H1 (cell line): ENCODE data around the gene IAPP. TPM values are rescaled to one million over a fixed set of nuclear protein-coding genes. Genes with fewer than 3 reads are reported as not detected.

Experiments
- CTCF ChIA-PET: fragments of 300-600 bp; sonication (Branson Sonifier 250); formaldehyde crosslinking; loops from one replicate; lab custom pipeline; 2021; ENCODE audit not compliant: partially characterized antibody; lab: Charles Lee
- POLR2A ChIA-PET: fragments of 300-600 bp; sonication (Branson Sonifier 250); formaldehyde crosslinking; loops from one replicate; lab custom pipeline; 2021; ENCODE audit warnings: inconsistent platforms; ENCODE audit not compliant: partially characterized antibody; lab: Charles Lee
- DNase-seq, 2 experiments: peaks; one replicate each; pipeline versions ENCODE4 v3.0.0 to v3.0.0-alpha.2; 2010 to 2022; ENCODE audit warnings: low spot score in 2 of 2, low read depth in 1 of 2, mixed read lengths in 1 of 2
- FAIRE-seq: peaks from 2 replicates; lab custom pipeline; 2011; peaks lifted over from hg19 to GRCh38; lab: Jason Lieb, UNC
- H2AFZ ChIP-seq: 2 replicates; pipeline ENCODE4 v1.8.1; 2012; ENCODE audit warnings: low read length, inconsistent platforms
- H2AK5ac ChIP-seq: 2 replicates; pipeline ENCODE4 v1.6.1; 2013; ENCODE audit warnings: low read depth, low read length
- H2BK120ac ChIP-seq: replicated peaks from 2 replicates; pipeline ENCODE3; 2013; ENCODE audit warnings: low read depth, low read length, inconsistent platforms
- H2BK12ac ChIP-seq: 2 replicates; pipeline ENCODE4 v1.6.1; 2013; ENCODE audit warnings: low read depth, low read length
- H2BK15ac ChIP-seq: 2 replicates; pipeline ENCODE4 v1.6.1; 2013; ENCODE audit warnings: low read length
- H2BK20ac ChIP-seq: 2 replicates; pipeline ENCODE4 v1.6.1; 2013; ENCODE audit warnings: low read length
- H2BK5ac ChIP-seq: 2 replicates; pipeline ENCODE4 v1.6.1; 2013; ENCODE audit warnings: low read depth, low read length
- H3K14ac ChIP-seq: 2 replicates; pipeline ENCODE4 v1.6.1; 2013; ENCODE audit warnings: inconsistent platforms; ENCODE audit not compliant: insufficient read length
- H3K18ac ChIP-seq: 2 replicates; pipeline ENCODE4 v1.6.1; 2013; ENCODE audit warnings: low read length; ENCODE audit errors: extremely low read depth
- H3K23ac ChIP-seq: 2 replicates; pipeline ENCODE4 v1.6.1; 2013; ENCODE audit warnings: inconsistent platforms; ENCODE audit not compliant: insufficient read length
- H3K23me2 ChIP-seq: 2 replicates; pipeline ENCODE4 v1.6.1; 2013; ENCODE audit warnings: low read depth, low read length
- H3K27ac ChIP-seq: 2 replicates; pipeline ENCODE4 v1.6.1; 2011; ENCODE audit warnings: low read depth, low read length, inconsistent platforms
- H3K27me3 ChIP-seq, 4 experiments: replicated peaks in 1 of 4; 1 replicate in 1 of 4; 2 replicates in 3 of 4; pipeline versions ENCODE4 v1.6.1 to v1.8.1; 2011 to 2013; ENCODE audit warnings: low read length in 3 of 4, mild to moderate bottlenecking in 3 of 4, inconsistent platforms in 2 of 4, mixed read lengths in 2 of 4, moderate library complexity in 1 of 4; ENCODE audit not compliant: control insufficient read depth in 3 of 4, insufficient read depth in 3 of 4; ENCODE audit errors: extremely low read depth in 1 of 4
- H3K36me3 ChIP-seq, 4 experiments: 2 replicates each; pipeline versions ENCODE4 v1.6.1 to v1.8.1; 2011 to 2013; ENCODE audit warnings: mild to moderate bottlenecking in 4 of 4, low read length in 3 of 4, moderate library complexity in 2 of 4, control low read depth in 1 of 4, inconsistent platforms in 1 of 4; ENCODE audit not compliant: insufficient read depth in 4 of 4, control insufficient read depth in 2 of 4
- H3K4ac ChIP-seq: replicated peaks from 2 replicates; pipeline ENCODE3; 2013; ENCODE audit warnings: low read length, low read depth, mixed read lengths, inconsistent platforms; ENCODE audit not compliant: insufficient read length
- H3K4me1 ChIP-seq, 4 experiments: replicated peaks in 1 of 4; 1 replicate in 1 of 4; 2 replicates in 3 of 4; pipeline versions ENCODE4 v1.6.1 to v1.8.1; 2011 to 2013; ENCODE audit warnings: low read length in 3 of 4, inconsistent platforms in 2 of 4, mixed read lengths in 1 of 4; ENCODE audit not compliant: insufficient read depth in 4 of 4, control insufficient read depth in 3 of 4
- H3K4me2 ChIP-seq, 2 experiments: 2 replicates each; pipeline versions ENCODE4 v1.6.1 to v1.8.1; 2011 to 2013; ENCODE audit warnings: low read depth in 2 of 2, low read length in 2 of 2, control low read depth in 1 of 2, inconsistent platforms in 1 of 2, mild to moderate bottlenecking in 1 of 2; ENCODE audit not compliant: insufficient read depth in 1 of 2
- H3K4me3 ChIP-seq, 4 experiments: fragments of 200-600, 300-600 bp in 1 of 4; sonication (generic), shearing (Covaris generic), sonication (Bioruptor Twin) in 1 of 4; 2 replicates each; pipeline versions ENCODE4 v1.5.1 to v1.8.1; 2011 to 2016; ENCODE audit warnings: low read length in 4 of 4, low read depth in 3 of 4, control low read depth in 2 of 4, inconsistent platforms in 2 of 4, mild to moderate bottlenecking in 2 of 4, mixed read lengths in 1 of 4, moderate library complexity in 1 of 4; ENCODE audit not compliant: insufficient read depth in 2 of 4; ENCODE audit errors: extremely low read depth in 1 of 4
- H3K56ac ChIP-seq: replicated peaks from 2 replicates; pipeline ENCODE3; 2013; ENCODE audit warnings: low read depth, mild to moderate bottlenecking, mixed read lengths, low read length, inconsistent platforms; ENCODE audit not compliant: insufficient read length
- H3K79me1 ChIP-seq: 2 replicates; pipeline ENCODE4 v1.6.1; 2013; ENCODE audit warnings: low read depth, low read length, control low read depth
- H3K79me2 ChIP-seq, 2 experiments: 2 replicates each; pipeline versions ENCODE4 v1.6.1 to v1.8.1; 2012 to 2013; ENCODE audit warnings: low read length in 2 of 2, mild to moderate bottlenecking in 2 of 2, inconsistent platforms in 1 of 2; ENCODE audit not compliant: insufficient read depth in 2 of 2, control insufficient read depth in 1 of 2
- H3K9ac ChIP-seq, 4 experiments: replicated peaks in 1 of 4; 1 replicate in 1 of 4; 2 replicates in 3 of 4; pipeline versions ENCODE4 v1.6.1 to v1.8.1; 2011 to 2013; ENCODE audit warnings: low read depth in 3 of 4, low read length in 3 of 4, control low read depth in 2 of 4, mild to moderate bottlenecking in 2 of 4, moderate library complexity in 2 of 4, inconsistent platforms in 1 of 4; ENCODE audit errors: extremely low read depth in 1 of 4
- H3K9me3 ChIP-seq, 2 experiments: 2 replicates each; pipeline versions ENCODE4 v1.6.1 to v1.8.1; 2012 to 2013; ENCODE audit warnings: mild to moderate bottlenecking in 2 of 2, moderate library complexity in 2 of 2, control low read depth in 1 of 2, inconsistent platforms in 1 of 2, low read depth in 1 of 2, low read length in 1 of 2, mixed read lengths in 1 of 2; ENCODE audit not compliant: insufficient read depth in 2 of 2
- H4K20me1 ChIP-seq, 2 experiments: replicated peaks in 1 of 2; 2 replicates each; pipeline versions ENCODE3 to v1.8.1; 2011 to 2013; ENCODE audit warnings: inconsistent platforms in 2 of 2, low read length in 2 of 2, mild to moderate bottlenecking in 1 of 2; ENCODE audit not compliant: insufficient read depth in 2 of 2, control insufficient read depth in 1 of 2
- H4K5ac ChIP-seq: 2 replicates; pipeline ENCODE4 v1.6.1; 2013; ENCODE audit warnings: low read length, low read depth, mixed read lengths, inconsistent platforms; ENCODE audit not compliant: insufficient read length
- H4K8ac ChIP-seq: 2 replicates; pipeline ENCODE4 v1.8.0; 2013; ENCODE audit warnings: mild to moderate bottlenecking, moderate library complexity, low read length, inconsistent platforms; ENCODE audit not compliant: insufficient read depth; ENCODE audit errors: extremely low read depth
- H4K91ac ChIP-seq: replicated peaks from 2 replicates; pipeline ENCODE3; 2013; ENCODE audit warnings: low read length, mixed read lengths, inconsistent platforms; ENCODE audit not compliant: insufficient read length
- CHD2 ChIP-seq: IDR thresholded peaks from 2 replicates; pipeline ENCODE4 v1.6.1; 2012; ENCODE audit warnings: low read length, improper control_type of control experiment
- EZH2 ChIP-seq: fragments of 200-600 bp; sonication (generic); IDR thresholded peaks from 2 replicates; pipeline ENCODE4 v1.7.1; 2012; ENCODE audit warnings: low read depth, mild to moderate bottlenecking, moderate library complexity, low read length, inconsistent platforms; ENCODE audit not compliant: severe bottlenecking
- WGBS, 2 experiments: shearing (Covaris generic) in 1 of 2; methylation state at CpG; one replicate each; pipeline versions ENCODE4 v1.1.6 to v1.1.7; 2013 to 2015; ENCODE audit warnings: low lambda C conversion rate in 2 of 2, mixed read lengths in 2 of 2, inconsistent platforms in 1 of 2, low coverage in 1 of 2, missing lambda C conversion rate in 1 of 2; ENCODE audit not compliant: insufficient replicate concordance in 2 of 2, insufficient coverage in 1 of 2, insufficient read length in 1 of 2; ENCODE audit errors: extremely low coverage in 1 of 2, missing lambda C conversion rate in 1 of 2; 5-methylcytosine and 5-hydroxymethylcytosine counted together
- polyA plus RNA-seq, 7 experiments: library from polyadenylated mRNA; depleted of rRNA in 3 of 7; stranded (reverse) in 5 of 7; unstranded in 2 of 7; fragments of >200 nt in 5 of 7; fragments of 200-250 nt in 2 of 7; gene quantifications; 1 replicate in 5 of 7; 2 replicates in 1 of 7; 4 replicates in 1 of 7; pipeline versions ENCODE4 v1.2.1 to v1.2.3, GENCODE V29; 2011 to 2013; ENCODE audit warnings: missing spikeins in 2 of 7, mixed read lengths in 2 of 7
- total RNA-seq: library from RNA; stranded (reverse); fragmentation: NEBNext Ultra II Directional; extraction: Animal tissue kit (Norgen Biotek cat#: 25700); gene quantifications from 2 replicates; pipeline ENCODE4 v1.2.1, GENCODE V29; 2021

IAPP gene
- total and polyA plus RNA-seq, 2 of the 8 experiments (the other 6 are each of a cell fraction or from before 2014, with no cell fraction given) = not detected

GRCh38 chr12:21353948-21354347, 18.8 kb upstream of the IAPP start:
- Histone ChIP-seq H3K4me3 (no peak overlapping the region), H3K36me3 (no peaks in the 10 kb centered on the region), H3K4me1 (peaks cover 0 to 4% (median 1%) of the 10 kb centered on the region in 4 experiments; a peak in 1 of 7 replicates), H2BK5ac (no peak overlapping the region), H3K27ac (no peak overlapping the region), H3K9ac (no peak overlapping the region), H3K79me2 (no peaks in the 10 kb centered on the region), H4K20me1 (no peaks in the 10 kb centered on the region), H3K79me1 (no peaks in the 10 kb centered on the region), H3K23me2 (no peaks in the 10 kb centered on the region), H3K56ac (no peak overlapping the region), H4K5ac (no peak overlapping the region), H3K4me2 (no peak overlapping the region), H3K23ac (no peak overlapping the region), H2AFZ (no peak overlapping the region), H2BK20ac (no peak overlapping the region), H2BK120ac (no peak overlapping the region), H2AK5ac (no peak overlapping the region), H2BK12ac (no peak overlapping the region), H3K27me3 (no peaks in the 10 kb centered on the region), H3K14ac (no peak overlapping the region), H4K91ac (no peak overlapping the region), H3K4ac (no peak overlapping the region), H4K8ac (no peak overlapping the region), H3K9me3 (no peaks in the 10 kb centered on the region), H2BK15ac (no peak overlapping the region), H3K18ac (no peak overlapping the region)
- WGBS, 2 experiments = 93% methylated on average over 4 of the region's 4 CpGs; no CpG with 5 or more reads in 1 of the 2 experiments
- no peak for FAIRE-seq
- CTCF ChIA-PET = no interaction called here
- DNase-seq = no peak
- POLR2A ChIA-PET = interaction anchor here (1.1 to 1.2 kb wide), 2 partner anchors 13 to 85 kb away, joined by 3 read pairs; no protein-coding TSS in a partner anchor
- no peak for TF ChIP-seq CHD2
- no peak for TF ChIP-seq EZH2
